ENCODE results near the gene SAMD13.

Gene SAMD13

DNA sequence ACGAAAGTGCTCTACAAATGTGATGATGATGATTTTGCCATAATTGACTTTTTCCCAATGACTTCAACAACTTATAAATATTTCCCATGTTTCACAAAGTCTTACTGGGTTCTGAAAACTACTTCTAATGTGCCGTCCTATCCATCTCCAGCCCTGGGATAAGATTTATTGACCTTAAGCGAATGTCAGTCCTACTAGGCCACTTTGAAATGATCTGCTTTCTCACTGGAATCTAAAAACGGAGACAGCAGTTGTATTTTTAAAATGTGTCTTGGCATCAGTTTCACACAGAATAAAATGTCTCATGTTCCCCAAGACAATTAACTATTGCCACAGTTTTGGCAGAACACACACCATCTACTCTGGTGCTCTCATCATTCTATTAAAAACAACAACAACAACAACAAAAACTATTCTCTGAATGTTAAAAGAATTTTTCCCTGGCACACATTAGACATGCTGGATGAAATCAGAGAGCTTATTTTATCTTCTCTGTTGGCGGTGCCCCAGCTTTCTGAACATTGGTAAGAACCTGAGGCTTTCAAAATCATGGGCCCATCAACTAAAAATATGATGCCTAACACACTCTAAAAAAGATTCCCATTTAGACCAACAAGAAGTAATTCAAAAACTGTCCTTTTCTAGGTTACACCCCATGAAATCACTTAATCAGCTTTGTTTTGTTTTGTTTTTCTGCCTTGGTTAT is 73.6 kb downstream of the SAMD13 start:
- no peak for DNase-seq

DNA sequence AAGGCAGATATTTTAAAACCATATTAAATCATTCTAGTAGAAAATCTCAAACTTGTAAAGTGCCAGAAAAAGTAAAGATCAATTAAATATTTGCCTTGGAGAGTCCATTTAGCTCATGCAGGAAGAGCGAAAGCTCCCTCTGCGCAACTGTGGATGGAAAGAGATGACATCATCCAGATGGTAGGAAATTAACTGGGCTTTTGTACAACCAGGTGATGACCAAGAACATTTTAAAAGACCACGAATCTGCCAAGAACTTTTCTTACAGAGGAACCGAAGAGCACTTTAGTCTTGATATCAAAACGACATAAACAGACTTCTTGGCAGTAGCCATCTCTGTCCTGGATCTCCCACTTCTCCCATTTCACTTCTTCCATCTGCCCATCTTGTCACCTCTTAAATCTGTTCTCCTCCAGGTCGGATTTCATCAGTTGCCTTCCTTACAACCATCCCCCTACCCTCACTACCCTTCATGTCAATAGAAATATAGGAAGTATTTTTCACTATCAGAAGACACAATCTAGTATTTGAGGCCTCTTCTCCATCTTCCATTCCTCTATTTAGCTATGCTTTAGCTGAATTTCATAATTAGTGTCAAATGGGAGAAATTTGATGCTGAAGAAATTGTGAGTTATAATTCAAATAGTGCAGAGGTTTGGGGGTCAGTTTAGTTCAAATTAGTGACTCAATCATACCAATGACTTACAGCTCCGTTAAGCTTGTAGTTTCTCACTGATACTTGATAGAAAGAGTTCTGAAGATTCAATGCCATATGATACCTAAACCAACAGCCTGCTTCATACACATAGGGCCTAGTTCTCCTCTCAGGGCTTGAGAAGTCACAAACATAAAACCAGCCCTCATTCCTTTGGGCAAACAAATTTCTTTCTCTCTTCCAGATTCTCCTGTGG is 74.7 kb downstream of the SAMD13 start:
- DNase-seq, result no peak

DNA sequence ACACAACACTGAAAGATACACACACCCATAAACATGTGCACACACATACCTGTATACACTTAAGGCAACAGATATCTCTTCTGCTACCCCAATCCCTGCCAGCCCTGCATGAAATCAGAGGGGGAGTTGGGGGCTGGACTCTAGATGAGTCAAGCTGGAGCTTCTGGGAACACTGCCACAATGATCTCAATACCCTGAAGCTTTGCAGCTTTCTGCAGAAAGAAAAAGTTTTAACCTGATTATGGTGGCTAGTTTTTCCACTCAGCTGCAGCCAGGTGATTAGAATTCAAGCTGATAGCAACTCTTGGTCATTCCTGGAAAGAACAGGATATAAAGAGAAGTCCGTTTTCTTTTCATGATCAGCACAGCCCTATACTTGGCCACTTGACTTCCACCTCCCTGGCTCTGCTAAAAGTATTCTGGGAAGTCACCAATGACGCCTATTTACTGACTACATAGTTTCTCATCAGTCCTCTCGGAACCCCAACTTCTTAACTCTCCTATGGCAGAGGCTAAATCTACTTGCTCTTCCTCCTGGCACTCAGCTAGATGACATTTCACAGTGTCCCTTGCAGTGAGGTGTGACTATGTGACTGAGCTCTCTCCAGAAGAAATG is 76.1 kb downstream of the SAMD13 start:
- no peak for DNase-seq

DNA sequence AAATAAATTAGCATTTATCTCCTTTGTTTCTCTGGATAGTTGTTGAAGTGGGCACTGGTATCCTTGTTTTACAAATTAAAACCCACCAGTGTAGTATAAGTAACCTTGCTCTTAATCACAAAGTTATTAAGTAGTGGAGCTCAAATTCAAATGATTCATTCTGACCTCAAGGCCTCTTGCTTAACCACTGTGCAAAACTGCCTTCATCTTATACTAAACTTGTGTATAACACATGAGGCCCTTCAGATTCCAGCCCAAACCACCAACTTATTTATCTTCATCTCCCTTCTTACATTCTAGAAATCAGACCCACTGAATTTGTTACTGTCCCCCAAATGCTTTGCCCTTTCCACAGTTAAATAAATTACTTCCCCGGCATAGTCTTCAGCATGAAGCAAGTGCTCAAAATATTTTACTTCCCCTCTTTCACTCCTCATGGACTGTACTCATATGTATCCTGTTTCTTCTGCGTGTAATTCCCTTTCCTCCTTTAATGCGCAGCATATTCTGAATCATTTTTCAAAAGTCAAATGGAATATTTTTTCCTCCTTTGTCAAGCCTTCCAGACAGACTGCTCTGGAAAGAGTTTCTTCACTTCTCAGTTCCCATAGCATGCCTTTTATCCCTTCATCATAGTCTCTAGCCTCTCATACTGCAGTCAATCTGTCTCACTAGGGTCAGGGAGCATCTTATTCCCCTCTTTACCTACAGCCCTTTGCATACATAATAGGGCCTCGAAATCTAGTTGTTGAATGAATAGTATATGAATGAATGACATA is 77.8 kb downstream of the SAMD13 start:
- DNase-seq, result no peak

- no peak for DNase-seq
Observed at GRCh38 chr1:84379917-84380180, 78.3 kb downstream of the SAMD13 start.

- DNase-seq, result no peak
Observed at GRCh38 chr1:84382127-84382526, 80.6 kb downstream of the SAMD13 start.

- DNase-seq, result peak; percentile 15
Observed at GRCh38 chr1:84385347-84385746, 83.8 kb downstream of the SAMD13 start.

DNA sequence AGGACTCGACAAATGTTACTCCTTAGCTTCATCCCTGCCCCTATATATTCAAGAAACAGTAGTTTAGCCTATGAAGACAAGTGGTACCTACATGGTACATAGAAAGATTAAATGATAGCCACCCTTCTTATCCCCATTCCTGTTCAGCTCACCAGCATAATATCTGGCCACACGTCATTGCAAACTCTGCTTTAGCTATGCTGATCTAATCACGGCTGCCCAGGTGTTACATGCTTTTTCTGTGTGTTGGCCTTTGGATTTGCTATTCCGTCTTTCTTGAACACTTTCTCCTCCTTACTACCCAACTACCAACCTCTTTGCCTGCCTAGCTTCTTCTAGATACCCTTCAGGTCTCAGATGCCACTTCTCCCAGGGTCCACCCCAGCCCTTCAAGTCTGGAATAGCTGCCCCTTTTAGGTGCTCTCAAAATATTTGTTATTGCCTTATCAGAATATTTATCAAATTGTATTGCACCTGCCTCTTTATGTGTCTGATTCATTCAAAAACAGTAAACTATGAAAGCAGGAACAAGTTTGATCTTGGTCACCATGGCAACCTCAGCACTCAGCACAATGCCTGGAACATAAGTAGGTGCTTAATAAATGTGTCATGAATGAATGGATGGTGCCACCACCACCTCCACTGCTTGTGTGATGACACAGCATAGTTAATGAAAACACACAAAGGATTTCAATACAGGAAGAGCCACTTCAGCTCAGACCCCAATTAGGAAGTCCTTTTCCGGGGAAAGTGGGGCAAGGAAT is 85.4 kb downstream of the SAMD13 start:
- DNase-seq, result no peak

DNA sequence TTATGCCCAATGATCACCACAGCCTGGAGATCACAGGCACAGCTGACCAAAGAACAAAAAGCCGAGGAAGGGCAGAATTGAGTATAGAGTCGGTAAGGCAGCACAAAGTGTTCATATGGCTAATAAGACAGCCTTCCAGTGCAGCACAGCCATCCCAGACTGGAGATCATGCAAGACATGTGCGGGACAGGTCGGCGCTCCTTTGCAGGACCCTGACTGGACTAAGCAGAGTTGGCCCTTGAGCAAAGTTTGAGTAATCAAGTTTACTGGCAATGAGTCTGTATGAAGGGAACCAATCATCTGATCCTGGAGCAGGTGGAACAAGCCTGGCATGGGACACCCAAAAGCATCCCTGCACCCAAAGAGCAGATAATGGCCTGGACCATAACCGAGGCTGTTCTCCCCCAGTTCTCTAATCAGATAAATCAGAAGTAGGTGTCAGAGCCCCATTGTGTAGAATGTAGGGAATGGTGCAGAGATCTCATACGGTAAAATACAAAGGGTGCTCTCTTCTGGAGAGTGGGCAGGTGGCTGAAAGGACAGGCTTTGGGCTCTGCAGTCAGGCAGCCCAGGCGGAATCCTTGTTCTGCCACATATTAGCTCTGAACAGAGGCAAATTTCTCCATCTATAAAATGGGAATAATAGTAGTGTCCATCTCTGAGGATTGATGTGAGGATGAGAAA is 86.1 kb downstream of the SAMD13 start:
- peak; percentile 22 for DNase-seq

GRCh38 chr1:84390226-84390625 is 88.7 kb downstream of the SAMD13 start:
- DNase-seq, result no peak

- DNase-seq, result no peak
Observed at GRCh38 chr1:84398175-84399155, 97.0 kb downstream of the SAMD13 start, which contains the start of gene DNASE2B. TSS of gene DNASE2B (plus strand) at chr1:84398484. CDS start at chr1:84398565, 81 bp downstream.

Data from NCI-H69 (cell line).